Activated naive CD8-positive, alpha-beta T cell treated with anti-CD3 and anti-CD28 coated beads, Interleukin-2, amount 50 U/mL, for 24 hours (primary cell): ENCODE measurements around the gene GNPTG.

Experiments used
- ATAC-seq: fragments of 150-1000 bp; cut with Tn5 transposase; one replicate; pipeline ENCODE4 v1.10.0; 2021
- DNase-seq: peaks from one replicate; pipeline ENCODE4 v3.0.0; 2021
- H3K27ac Mint-ChIP-seq: one replicate; pipeline ENCODE4 v1.8.0; 2021; ENCODE audit warnings: mild to moderate bottlenecking, mixed read lengths
- H3K27me3 Mint-ChIP-seq: one replicate; pipeline ENCODE4 v1.8.0; 2021; ENCODE audit warnings: mixed read lengths
- H3K36me3 Mint-ChIP-seq: one replicate; pipeline ENCODE4 v1.8.0; 2021; ENCODE audit warnings: low read depth, mixed read lengths
- H3K4me1 Mint-ChIP-seq: one replicate; pipeline ENCODE4 v1.8.0; 2021; ENCODE audit warnings: mixed read lengths
- H3K4me3 Mint-ChIP-seq: one replicate; pipeline ENCODE4 v1.8.0; 2021; ENCODE audit warnings: mild to moderate bottlenecking, moderate library complexity, mixed read lengths
- H3K9me3 Mint-ChIP-seq: one replicate; pipeline ENCODE4 v1.8.0; 2021; ENCODE audit warnings: mixed read lengths

GNPTG gene

GRCh38 chr16:1351582-1352362, at the start of gene GNPTG, which contains the start of gene TSR3:
TSS of gene GNPTG (plus strand) at chr16:1351931. CDS start at chr16:1351966, 35 bp downstream.
TSS of gene TSR3 (minus strand) at chr16:1351878. CDS start at chr16:1351804, 74 bp downstream.
- Mint-ChIP-seq H3K9me3 (no peaks in the 10 kb centered on the region), H3K27me3 (no peaks in the 10 kb centered on the region), H3K4me1 (peaks cover 36% of the 10 kb centered on the region), H3K36me3 (peaks cover 7% of the 10 kb centered on the region), H3K27ac (peak within 1 kb of the TSS; percentile 83), H3K4me3 (peak within 1 kb of the TSS; percentile 83)
- DNase-seq = peak; percentile 88
- peak; percentile 80 for ATAC-seq

GRCh38 chr16:1305823-1306222, 45.9 kb upstream of the GNPTG start:
- H3K9me3 Mint-ChIP-seq = no peaks in the 10 kb centered on the region
- peaks cover 8% of the 10 kb centered on the region for H3K36me3 Mint-ChIP-seq
- H3K27me3 Mint-ChIP-seq = no peaks in the 10 kb centered on the region
- H3K27ac Mint-ChIP-seq = peak overlapping the region; percentile 70
- H3K4me1 Mint-ChIP-seq = peaks cover 59% of the 10 kb centered on the region
- no peak for ATAC-seq
- H3K4me3 Mint-ChIP-seq = no peak overlapping the region
- peak; percentile 44 for DNase-seq

- no peak overlapping the region for H3K4me3 Mint-ChIP-seq
- H3K27ac Mint-ChIP-seq = peak overlapping the region; percentile 70
- no peaks in the 10 kb centered on the region for H3K27me3 Mint-ChIP-seq
- no peaks in the 10 kb centered on the region for H3K9me3 Mint-ChIP-seq
- H3K4me1 Mint-ChIP-seq = peaks cover 63% of the 10 kb centered on the region
- H3K36me3 Mint-ChIP-seq = peaks cover 12% of the 10 kb centered on the region
- no peak for DNase-seq
- ATAC-seq = no peak
Measured at GRCh38 chr16:1306334-1306733, 45.4 kb upstream of the GNPTG start.

GRCh38 chr16:1308036-1308976, 43.4 kb upstream of the GNPTG start:
- Mint-ChIP-seq H3K27ac (peak overlapping the region; percentile 99), H3K4me1 (peaks cover 71% of the 10 kb centered on the region), H3K36me3 (peaks cover 12% of the 10 kb centered on the region), H3K9me3 (no peaks in the 10 kb centered on the region), H3K27me3 (no peaks in the 10 kb centered on the region), H3K4me3 (peak overlapping the region; percentile 82)
- ATAC-seq = peak; percentile 2
- no peak for DNase-seq

GRCh38 chr16:1308977-1309885, 42.5 kb upstream of the GNPTG start, which contains the start of gene UBE2I:
TSS of gene UBE2I (plus strand) at chr16:1309636. CDS start at chr16:1314031, 4,395 bp downstream.
- peak within 1 kb of the TSS; percentile 99 for H3K27ac Mint-ChIP-seq
- peak; percentile 66 for ATAC-seq
- peaks cover 15% of the 10 kb centered on the region for H3K36me3 Mint-ChIP-seq
- H3K4me3 Mint-ChIP-seq = peak within 1 kb of the TSS; percentile 99
- DNase-seq = peak; percentile 98
- H3K4me1 Mint-ChIP-seq = peaks cover 63% of the 10 kb centered on the region
- H3K9me3 Mint-ChIP-seq = no peaks in the 10 kb centered on the region
- no peaks in the 10 kb centered on the region for H3K27me3 Mint-ChIP-seq

- peaks cover 19% of the 10 kb centered on the region for H3K36me3 Mint-ChIP-seq
- peak; percentile 66 for DNase-seq
Measured at GRCh38 chr16:1309888-1310831, 41.6 kb upstream of the GNPTG start.

GRCh38 chr16:1310832-1311200, 40.9 kb upstream of the GNPTG start:
- ATAC-seq (no peak), DNase-seq (peak; percentile 35)
- Mint-ChIP-seq H3K4me1 (peaks cover 51% of the 10 kb centered on the region), H3K9me3 (no peaks in the 10 kb centered on the region), H3K36me3 (peaks cover 23% of the 10 kb centered on the region), H3K27me3 (no peaks in the 10 kb centered on the region), H3K4me3 (peak overlapping the region; percentile 99), H3K27ac (peak overlapping the region; percentile 98)

More at GRCh38 chr16:1309888-1310831, 41.6 kb upstream of the GNPTG start:
- ATAC-seq = no peak
- Mint-ChIP-seq H3K4me3 (peak overlapping the region; percentile 99), H3K27ac (peak overlapping the region; percentile 98), H3K9me3 (no peaks in the 10 kb centered on the region), H3K27me3 (no peaks in the 10 kb centered on the region), H3K4me1 (peaks cover 55% of the 10 kb centered on the region)

- DNase-seq (no peak), ATAC-seq (no peak)
- Mint-ChIP-seq H3K27ac (peak overlapping the region; percentile 98), H3K4me1 (peaks cover 46% of the 10 kb centered on the region), H3K9me3 (no peaks in the 10 kb centered on the region), H3K27me3 (no peaks in the 10 kb centered on the region), H3K36me3 (peaks cover 26% of the 10 kb centered on the region), H3K4me3 (peak overlapping the region; percentile 99)
Measured at GRCh38 chr16:1311212-1311737, 40.5 kb upstream of the GNPTG start.

GRCh38 chr16:1311738-1312466, 39.8 kb upstream of the GNPTG start:
- ATAC-seq = no peak
- H3K4me1 Mint-ChIP-seq = peaks cover 42% of the 10 kb centered on the region

GRCh38 chr16:1312467-1312816, 39.3 kb upstream of the GNPTG start:
- no peak for DNase-seq
- Mint-ChIP-seq H3K9me3 (no peaks in the 10 kb centered on the region), H3K27me3 (no peaks in the 10 kb centered on the region), H3K27ac (peak overlapping the region; percentile 54), H3K4me1 (peaks cover 41% of the 10 kb centered on the region), H3K4me3 (no peak overlapping the region), H3K36me3 (peaks cover 35% of the 10 kb centered on the region)
- no peak for ATAC-seq

More at GRCh38 chr16:1311738-1312466, 39.8 kb upstream of the GNPTG start:
- H3K27me3 Mint-ChIP-seq = no peaks in the 10 kb centered on the region
- H3K27ac Mint-ChIP-seq = no peak overlapping the region
- H3K9me3 Mint-ChIP-seq = no peaks in the 10 kb centered on the region
- peak overlapping the region; percentile 99 for H3K4me3 Mint-ChIP-seq
- H3K36me3 Mint-ChIP-seq = peaks cover 32% of the 10 kb centered on the region
- DNase-seq = no peak

GRCh38 chr16:1312903-1313302, 38.8 kb upstream of the GNPTG start:
- DNase-seq (no peak), ATAC-seq (no peak)
- Mint-ChIP-seq H3K27ac (peak overlapping the region; percentile 54), H3K4me3 (peak overlapping the region; percentile 29), H3K36me3 (peaks cover 40% of the 10 kb centered on the region), H3K27me3 (no peaks in the 10 kb centered on the region), H3K9me3 (no peaks in the 10 kb centered on the region), H3K4me1 (peaks cover 39% of the 10 kb centered on the region)

GRCh38 chr16:1313721-1314369, 37.9 kb upstream of the GNPTG start:
- Mint-ChIP-seq H3K4me1 (peaks cover 34% of the 10 kb centered on the region), H3K27ac (no peak overlapping the region), H3K27me3 (no peaks in the 10 kb centered on the region), H3K4me3 (no peak overlapping the region), H3K36me3 (peaks cover 49% of the 10 kb centered on the region), H3K9me3 (no peaks in the 10 kb centered on the region)
- DNase-seq (no peak), ATAC-seq (no peak)
